Measurements from ENCODE around the gene SORT1. TPM values are rescaled to one million over a fixed set of nuclear protein-coding genes. Genes with fewer than 3 reads are reported as not detected.

Gene SORT1
- total and polyA plus RNA-seq, 2 of the 13 experiments (the other 11 are each of a cell fraction or from before 2014, with no cell fraction given) = 32.4 to 93.0 TPM

DNA sequence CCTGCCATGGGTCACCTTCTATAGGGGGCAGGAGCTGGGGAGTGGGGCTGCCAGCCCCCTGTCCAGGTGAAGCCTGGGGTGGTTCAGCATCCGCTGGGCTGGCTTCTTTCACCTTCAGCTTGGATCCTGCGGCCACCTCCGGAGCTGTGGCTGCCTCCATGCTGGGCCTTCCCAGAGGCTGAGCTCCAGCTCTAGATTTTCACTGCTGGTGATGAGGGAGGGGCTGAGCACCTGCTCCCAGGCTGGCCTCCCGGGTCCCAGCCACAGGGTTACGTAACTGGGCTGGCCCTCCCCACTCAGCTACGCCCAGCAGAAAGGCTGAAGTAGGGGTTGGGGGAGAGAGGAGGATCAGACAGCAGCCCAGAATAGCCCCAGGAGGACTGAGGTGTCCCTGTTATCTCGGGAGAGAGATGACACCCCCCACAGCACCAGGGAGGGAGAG lies 90.9 kb downstream of the SORT1 start, which contains the start of gene MYBPHL (continued):
- TF ChIP-seq, protein P1, sequence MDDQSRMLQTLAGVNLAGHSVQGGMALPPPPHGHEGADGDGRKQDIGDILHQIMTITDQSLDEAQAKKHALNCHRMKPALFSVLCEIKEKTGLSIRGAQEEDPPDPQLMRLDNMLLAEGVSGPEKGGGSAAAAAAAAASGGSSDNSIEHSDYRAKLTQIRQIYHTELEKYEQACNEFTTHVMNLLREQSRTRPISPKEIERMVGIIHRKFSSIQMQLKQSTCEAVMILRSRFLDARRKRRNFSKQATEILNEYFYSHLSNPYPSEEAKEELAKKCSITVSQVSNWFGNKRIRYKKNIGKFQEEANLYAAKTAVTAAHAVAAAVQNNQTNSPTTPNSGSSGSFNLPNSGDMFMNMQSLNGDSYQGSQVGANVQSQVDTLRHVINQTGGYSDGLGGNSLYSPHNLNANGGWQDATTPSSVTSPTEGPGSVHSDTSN (CRISPR knock-in tag; IDR thresholded peaks at IDR 0.05; ENCODE audit: borderline replicate concordance) = no peak
- TF ChIP-seq ZNF441 (CRISPR knock-in tag; IDR thresholded peaks at IDR 0.05; ENCODE audit: borderline replicate concordance) (peak; percentile 20; the same call in 1 of the 2 replicates), ZFP1 (CRISPR knock-in tag; IDR thresholded peaks at IDR 0.05) (no peak), ZSCAN12 (CRISPR knock-in tag; IDR thresholded peaks at IDR 0.05) (no peak), RAD51 (IDR thresholded peaks at IDR 0.05; ENCODE audit: borderline replicate concordance) (no peak), SALL2 (CRISPR knock-in tag; IDR thresholded peaks at IDR 0.05) (peak; percentile 48; the same call in 1 of the 2 replicates), ZNF17 (CRISPR knock-in tag; IDR thresholded peaks at IDR 0.05) (no peak), PHF20 (CRISPR knock-in tag; IDR thresholded peaks at IDR 0.05) (no peak), NR3C1 (CRISPR knock-in tag; IDR thresholded peaks at IDR 0.05) (no peak), NCOR1 (IDR thresholded peaks at IDR 0.05; ENCODE audit: borderline replicate concordance, low read length) (no peak), ZSCAN30 (CRISPR knock-in tag; IDR thresholded peaks at IDR 0.05) (no peak), ZBTB7B (CRISPR knock-in tag; IDR thresholded peaks at IDR 0.05) (0 out of 2 replicates have a peak, but pooled peaks have one; percentile 27), ZKSCAN1 (IDR thresholded peaks at IDR 0.05; ENCODE audit: low read length) (no peak), ZNF558 (CRISPR knock-in tag; IDR thresholded peaks at IDR 0.05; ENCODE audit: borderline replicate concordance) (no peak), ZNF616 (CRISPR knock-in tag; IDR thresholded peaks at IDR 0.05; ENCODE audit: low read depth) (no peak)
- TF ChIP-seq, protein P2, sequence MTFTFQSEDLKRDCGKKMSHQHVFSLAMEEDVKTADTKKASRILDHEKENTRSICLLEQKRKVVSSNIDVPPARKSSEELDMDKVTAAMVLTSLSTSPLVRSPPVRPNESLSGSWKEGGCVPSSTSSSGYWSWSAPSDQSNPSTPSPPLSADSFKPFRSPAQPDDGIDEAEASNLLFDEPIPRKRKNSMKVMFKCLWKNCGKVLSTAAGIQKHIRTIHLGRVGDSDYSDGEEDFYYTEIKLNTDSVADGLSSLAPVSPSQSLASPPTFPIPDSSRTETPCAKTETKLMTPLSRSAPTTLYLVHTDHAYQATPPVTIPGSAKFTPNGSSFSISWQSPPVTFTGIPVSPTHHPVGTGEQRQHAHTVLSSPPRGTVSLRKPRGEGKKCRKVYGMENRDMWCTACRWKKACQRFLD (CRISPR knock-in tag; IDR thresholded peaks at IDR 0.05; ENCODE audit: borderline replicate concordance) = no peak
- TF ChIP-seq, protein P3, sequence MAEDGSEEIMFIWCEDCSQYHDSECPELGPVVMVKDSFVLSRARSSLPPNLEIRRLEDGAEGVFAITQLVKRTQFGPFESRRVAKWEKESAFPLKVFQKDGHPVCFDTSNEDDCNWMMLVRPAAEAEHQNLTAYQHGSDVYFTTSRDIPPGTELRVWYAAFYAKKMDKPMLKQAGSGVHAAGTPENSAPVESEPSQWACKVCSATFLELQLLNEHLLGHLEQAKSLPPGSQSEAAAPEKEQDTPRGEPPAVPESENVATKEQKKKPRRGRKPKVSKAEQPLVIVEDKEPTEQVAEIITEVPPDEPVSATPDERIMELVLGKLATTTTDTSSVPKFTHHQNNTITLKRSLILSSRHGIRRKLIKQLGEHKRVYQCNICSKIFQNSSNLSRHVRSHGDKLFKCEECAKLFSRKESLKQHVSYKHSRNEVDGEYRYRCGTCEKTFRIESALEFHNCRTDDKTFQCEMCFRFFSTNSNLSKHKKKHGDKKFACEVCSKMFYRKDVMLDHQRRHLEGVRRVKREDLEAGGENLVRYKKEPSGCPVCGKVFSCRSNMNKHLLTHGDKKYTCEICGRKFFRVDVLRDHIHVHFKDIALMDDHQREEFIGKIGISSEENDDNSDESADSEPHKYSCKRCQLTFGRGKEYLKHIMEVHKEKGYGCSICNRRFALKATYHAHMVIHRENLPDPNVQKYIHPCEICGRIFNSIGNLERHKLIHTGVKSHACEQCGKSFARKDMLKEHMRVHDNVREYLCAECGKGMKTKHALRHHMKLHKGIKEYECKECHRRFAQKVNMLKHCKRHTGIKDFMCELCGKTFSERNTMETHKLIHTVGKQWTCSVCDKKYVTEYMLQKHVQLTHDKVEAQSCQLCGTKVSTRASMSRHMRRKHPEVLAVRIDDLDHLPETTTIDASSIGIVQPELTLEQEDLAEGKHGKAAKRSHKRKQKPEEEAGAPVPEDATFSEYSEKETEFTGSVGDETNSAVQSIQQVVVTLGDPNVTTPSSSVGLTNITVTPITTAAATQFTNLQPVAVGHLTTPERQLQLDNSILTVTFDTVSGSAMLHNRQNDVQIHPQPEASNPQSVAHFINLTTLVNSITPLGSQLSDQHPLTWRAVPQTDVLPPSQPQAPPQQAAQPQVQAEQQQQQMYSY (CRISPR knock-in tag; IDR thresholded peaks at IDR 0.05) = no peak
- TF ChIP-seq, protein P4, sequence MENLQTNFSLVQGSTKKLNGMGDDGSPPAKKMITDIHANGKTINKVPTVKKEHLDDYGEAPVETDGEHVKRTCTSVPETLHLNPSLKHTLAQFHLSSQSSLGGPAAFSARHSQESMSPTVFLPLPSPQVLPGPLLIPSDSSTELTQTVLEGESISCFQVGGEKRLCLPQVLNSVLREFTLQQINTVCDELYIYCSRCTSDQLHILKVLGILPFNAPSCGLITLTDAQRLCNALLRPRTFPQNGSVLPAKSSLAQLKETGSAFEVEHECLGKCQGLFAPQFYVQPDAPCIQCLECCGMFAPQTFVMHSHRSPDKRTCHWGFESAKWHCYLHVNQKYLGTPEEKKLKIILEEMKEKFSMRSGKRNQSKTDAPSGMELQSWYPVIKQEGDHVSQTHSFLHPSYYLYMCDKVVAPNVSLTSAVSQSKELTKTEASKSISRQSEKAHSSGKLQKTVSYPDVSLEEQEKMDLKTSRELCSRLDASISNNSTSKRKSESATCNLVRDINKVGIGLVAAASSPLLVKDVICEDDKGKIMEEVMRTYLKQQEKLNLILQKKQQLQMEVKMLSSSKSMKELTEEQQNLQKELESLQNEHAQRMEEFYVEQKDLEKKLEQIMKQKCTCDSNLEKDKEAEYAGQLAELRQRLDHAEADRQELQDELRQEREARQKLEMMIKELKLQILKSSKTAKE (CRISPR knock-in tag; IDR thresholded peaks at IDR 0.05; ENCODE audit: borderline replicate concordance) = no peak
- TF ChIP-seq, protein P5, sequence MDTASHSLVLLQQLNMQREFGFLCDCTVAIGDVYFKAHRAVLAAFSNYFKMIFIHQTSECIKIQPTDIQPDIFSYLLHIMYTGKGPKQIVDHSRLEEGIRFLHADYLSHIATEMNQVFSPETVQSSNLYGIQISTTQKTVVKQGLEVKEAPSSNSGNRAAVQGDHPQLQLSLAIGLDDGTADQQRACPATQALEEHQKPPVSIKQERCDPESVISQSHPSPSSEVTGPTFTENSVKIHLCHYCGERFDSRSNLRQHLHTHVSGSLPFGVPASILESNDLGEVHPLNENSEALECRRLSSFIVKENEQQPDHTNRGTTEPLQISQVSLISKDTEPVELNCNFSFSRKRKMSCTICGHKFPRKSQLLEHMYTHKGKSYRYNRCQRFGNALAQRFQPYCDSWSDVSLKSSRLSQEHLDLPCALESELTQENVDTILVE (CRISPR knock-in tag; IDR thresholded peaks at IDR 0.05) = no peak
- TF ChIP-seq, protein P6, sequence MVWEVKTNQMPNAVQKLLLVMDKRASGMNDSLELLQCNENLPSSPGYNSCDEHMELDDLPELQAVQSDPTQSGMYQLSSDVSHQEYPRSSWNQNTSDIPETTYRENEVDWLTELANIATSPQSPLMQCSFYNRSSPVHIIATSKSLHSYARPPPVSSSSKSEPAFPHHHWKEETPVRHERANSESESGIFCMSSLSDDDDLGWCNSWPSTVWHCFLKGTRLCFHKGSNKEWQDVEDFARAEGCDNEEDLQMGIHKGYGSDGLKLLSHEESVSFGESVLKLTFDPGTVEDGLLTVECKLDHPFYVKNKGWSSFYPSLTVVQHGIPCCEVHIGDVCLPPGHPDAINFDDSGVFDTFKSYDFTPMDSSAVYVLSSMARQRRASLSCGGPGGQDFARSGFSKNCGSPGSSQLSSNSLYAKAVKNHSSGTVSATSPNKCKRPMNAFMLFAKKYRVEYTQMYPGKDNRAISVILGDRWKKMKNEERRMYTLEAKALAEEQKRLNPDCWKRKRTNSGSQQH (CRISPR knock-in tag; IDR thresholded peaks at IDR 0.05; ENCODE audit: low read depth) = no peak
